Uterus (tissue), 4 donors: ENCODE measurements around the gene CLSTN2. TPM values are rescaled to one million over a fixed set of nuclear protein-coding genes. Genes with fewer than 3 reads are reported as not detected.

Source experiments
- DNase-seq, 2 donors: peaks; one replicate each; pipeline ENCODE4 v3.0.0-alpha.2; 2019 to 2020
- H3K27ac ChIP-seq, 2 donors: fragments of 200-600 bp; sonication (generic); 1 replicate in 1 of 2; 2 replicates in 1 of 2; pipeline ENCODE4 v1.5.1; 2016 to 2018
- H3K27me3 ChIP-seq, 2 donors: fragments of 200-600 bp; sonication (generic); one replicate each; pipeline ENCODE4 v1.5.1; 2018 to 2019; ENCODE audit warnings: control low read depth in 1 of 2
- H3K36me3 ChIP-seq, 2 donors: fragments of 200-600 bp; sonication (generic); one replicate each; pipeline ENCODE4 v1.5.1; 2019; ENCODE audit warnings: control low read depth in 1 of 2
- H3K4me1 ChIP-seq, 2 donors: fragments of 200-600 bp; sonication (generic); one replicate each; pipeline ENCODE4 v1.5.1; 2018 to 2019; ENCODE audit warnings: control low read depth in 1 of 2
- H3K4me3 ChIP-seq, 2 donors: fragments of 200-600 bp; sonication (generic); 1 replicate in 1 of 2; 2 replicates in 1 of 2; pipeline ENCODE4 v1.5.1; 2018 to 2019; ENCODE audit warnings: mild to moderate bottlenecking in 1 of 2
- H3K9me3 ChIP-seq, 2 donors: fragments of 200-600 bp; sonication (generic); one replicate each; pipeline ENCODE4 v1.5.1; 2019; ENCODE audit warnings: control low read depth in 1 of 2
- CTCF ChIP-seq, 4 experiments: fragments of 200-600 bp in 2 of 4; fragments of 450-650 bp in 2 of 4; sonication (generic) in 2 of 4; IDR thresholded peaks; one replicate each; pipeline ENCODE4 v1.5.1; 2016 to 2019; ENCODE audit warnings: antibody characterized with exemption in 4 of 4, mild to moderate bottlenecking in 2 of 4, moderate library complexity in 1 of 4
- POLR2A ChIP-seq, 2 donors: fragments of 450-650 bp; IDR thresholded peaks; one replicate each; pipeline ENCODE4 v1.6.1; 2016; ENCODE audit warnings: antibody characterized with exemption in 2 of 2, mild to moderate bottlenecking in 1 of 2, moderate library complexity in 1 of 2
- intact Hi-C: fragments of 100-400 bp; cut with DNase I; formaldehyde crosslinking; loops from one replicate; pipeline ENCODE4 v1.15.1; 2023; ENCODE audit warnings: low total_unique reads
- total RNA-seq, 4 donors: library from RNA; depleted of rRNA in 3 of 4; stranded (reverse); fragments of >200 nt in 3 of 4; gene quantifications; one replicate each; pipeline versions ENCODE4 v1.1.0 to v1.2.4, GENCODE V29; 2014 to 2023
- donor health status: DM: yes; HTN: yes; CAD: no.

CLSTN2 gene
- total RNA-seq, 4 donors from 2014 or later = 4.7 to 32.2 (median 19.2) TPM

GRCh38 chr3:140147965-140148490, 213.0 kb downstream of the CLSTN2 start:
- intact Hi-C loops = no loop called here
- H3K27me3 ChIP-seq = no peaks in the 10 kb centered on the region
- DNase-seq = no peak

GRCh38 chr3:140148824-140149390, 213.9 kb downstream of the CLSTN2 start:
- Histone ChIP-seq H3K27ac (no peak overlapping the region), H3K4me3 (no peak overlapping the region), H3K27me3 (no peaks in the 10 kb centered on the region), H3K9me3 (no peaks in the 10 kb centered on the region), H3K36me3 (no peaks in the 10 kb centered on the region), H3K4me1 (no peaks in the 10 kb centered on the region)
- TF ChIP-seq CTCF (IDR thresholded peaks at IDR 0.05) (no peak), POLR2A (IDR thresholded peaks at IDR 0.05) (no peak)
- intact Hi-C loops = no loop called here
- no peak for DNase-seq

More at GRCh38 chr3:140147965-140148490, 213.0 kb downstream of the CLSTN2 start:
- no peak overlapping the region for H3K27ac ChIP-seq
- H3K4me3 ChIP-seq = no peak overlapping the region
- H3K4me1 ChIP-seq = no peaks in the 10 kb centered on the region
- TF ChIP-seq POLR2A (IDR thresholded peaks at IDR 0.05) = no peak
- no peak for TF ChIP-seq CTCF (IDR thresholded peaks at IDR 0.05)
- H3K9me3 ChIP-seq = no peaks in the 10 kb centered on the region
- H3K36me3 ChIP-seq = no peaks in the 10 kb centered on the region

- no peak for TF ChIP-seq POLR2A (IDR thresholded peaks at IDR 0.05)
- no peak for TF ChIP-seq CTCF (IDR thresholded peaks at IDR 0.05)
- DNase-seq = no peak
- H3K27me3 ChIP-seq = no peaks in the 10 kb centered on the region
- no peak overlapping the region for H3K27ac ChIP-seq
- H3K9me3 ChIP-seq = no peaks in the 10 kb centered on the region
- intact Hi-C loops = no loop called here
- H3K4me3 ChIP-seq = no peak overlapping the region
- no peaks in the 10 kb centered on the region for H3K4me1 ChIP-seq
- H3K36me3 ChIP-seq = no peaks in the 10 kb centered on the region
These were observed 216.3 kb downstream of the CLSTN2 start for GRCh38 chr3:140151321-140151720.

- no peak for TF ChIP-seq CTCF (IDR thresholded peaks at IDR 0.05)
- no peak for DNase-seq
- no peaks in the 10 kb centered on the region for H3K9me3 ChIP-seq
- no peak overlapping the region for H3K4me3 ChIP-seq
- H3K36me3 ChIP-seq = no peaks in the 10 kb centered on the region
- no peaks in the 10 kb centered on the region for H3K27me3 ChIP-seq
- no peak overlapping the region for H3K27ac ChIP-seq
- intact Hi-C loops = no loop called here
- no peaks in the 10 kb centered on the region for H3K4me1 ChIP-seq
These were observed 218.1 kb downstream of the CLSTN2 start for GRCh38 chr3:140152851-140153639.

GRCh38 chr3:140153736-140154135, 218.8 kb downstream of the CLSTN2 start:
- TF ChIP-seq CTCF (IDR thresholded peaks at IDR 0.05) = no peak
- TF ChIP-seq POLR2A (IDR thresholded peaks at IDR 0.05) = no peak
- Histone ChIP-seq H3K36me3 (no peaks in the 10 kb centered on the region), H3K4me3 (no peak overlapping the region), H3K4me1 (no peaks in the 10 kb centered on the region), H3K9me3 (no peaks in the 10 kb centered on the region), H3K27ac (no peak overlapping the region), H3K27me3 (no peaks in the 10 kb centered on the region)
- DNase-seq = no peak
- intact Hi-C loops = no loop called here
